Renal cortical epithelial cell (primary cell): ENCODE data around the gene SLC6A9. TPM values are rescaled to one million over a fixed set of nuclear protein-coding genes. Genes with fewer than 3 reads are reported as not detected.

Experiments used
- DNase-seq: peaks from one replicate; pipeline ENCODE4 v3.0.0-alpha.2; 2011; ENCODE audit warnings: low read depth
- total RNA-seq: library from RNA; depleted of rRNA; stranded (reverse); fragments of >200 nt; gene quantifications from 2 replicates; pipeline ENCODE4 v1.2.3, GENCODE V29; 2014

Gene SLC6A9
- total RNA-seq, 1 donor from 2014 or later, result 5.0 TPM

DNA sequence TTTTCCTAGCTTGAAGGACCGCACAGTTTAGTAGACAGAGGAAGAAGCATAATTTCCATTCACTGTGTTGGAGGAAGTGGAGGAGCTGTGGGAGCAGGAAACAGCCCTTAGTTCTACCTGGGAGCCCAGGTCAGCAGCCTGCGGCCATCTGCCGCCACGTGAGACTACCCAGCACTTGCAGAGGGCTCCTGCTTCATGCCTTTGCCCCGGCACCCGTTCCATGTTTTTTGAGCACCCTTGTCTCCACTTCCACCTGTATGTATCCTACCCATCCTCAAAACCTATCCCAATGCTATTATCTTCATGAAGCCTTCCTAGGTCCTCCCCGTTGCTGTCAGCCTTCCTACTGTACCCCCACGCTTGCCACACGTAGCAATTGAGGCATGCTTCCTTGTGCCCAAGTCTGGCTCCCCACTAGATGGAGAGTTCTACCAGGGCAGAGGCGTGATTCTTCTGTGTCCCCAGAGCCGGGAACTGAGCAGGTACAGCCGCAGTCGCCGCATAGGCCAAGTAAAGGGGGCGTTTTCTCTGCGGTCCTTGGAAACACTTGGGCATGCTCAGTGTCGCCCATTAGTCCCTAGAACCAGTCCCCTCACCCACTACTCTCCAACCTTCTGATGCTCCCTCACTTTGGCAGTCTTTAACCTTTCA lies 1.9 kb downstream of the SLC6A9 start:
- DNase-seq, result no peak

DNA sequence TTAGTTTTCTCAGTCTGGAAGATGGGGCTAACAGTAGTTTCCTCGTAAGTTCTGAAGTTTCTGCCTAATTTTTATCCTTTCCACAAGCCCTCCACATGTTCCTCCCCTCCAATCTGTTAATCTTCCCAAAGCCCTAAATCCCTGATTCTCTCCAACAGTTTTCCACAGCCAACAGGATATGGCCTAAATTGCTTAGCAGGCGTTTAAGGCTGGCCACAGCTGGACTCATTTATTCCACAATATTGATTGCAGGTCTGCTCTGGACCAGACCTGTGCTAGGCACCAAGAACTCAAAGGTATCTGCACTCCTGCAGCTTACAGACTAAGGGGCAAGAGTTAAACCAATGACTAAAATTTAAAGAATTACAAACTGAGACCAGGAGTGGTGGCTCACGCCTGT lies 3.9 kb downstream of the SLC6A9 start:
- DNase-seq, result no peak

DNA sequence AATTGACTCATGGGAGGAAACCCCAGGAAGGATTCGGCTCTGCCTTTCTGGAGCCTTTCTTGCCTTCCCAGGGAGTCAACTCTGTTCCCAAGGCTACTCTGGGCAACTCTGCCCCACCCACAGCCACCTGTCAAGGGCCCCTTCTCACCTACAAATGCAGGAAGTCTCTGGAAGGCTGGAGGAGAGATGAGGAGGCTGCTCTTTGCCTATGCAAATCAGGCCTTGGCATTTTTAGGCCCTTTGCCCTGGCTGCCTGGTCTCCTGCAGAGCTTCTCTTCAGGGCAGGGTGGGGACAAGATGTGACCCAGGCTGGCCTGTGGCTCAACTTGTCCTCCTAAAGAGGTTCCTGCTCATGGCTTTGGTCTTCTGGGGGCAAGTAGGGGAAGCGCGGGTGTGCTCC lies 5.4 kb downstream of the SLC6A9 start:
- no peak for DNase-seq

DNA sequence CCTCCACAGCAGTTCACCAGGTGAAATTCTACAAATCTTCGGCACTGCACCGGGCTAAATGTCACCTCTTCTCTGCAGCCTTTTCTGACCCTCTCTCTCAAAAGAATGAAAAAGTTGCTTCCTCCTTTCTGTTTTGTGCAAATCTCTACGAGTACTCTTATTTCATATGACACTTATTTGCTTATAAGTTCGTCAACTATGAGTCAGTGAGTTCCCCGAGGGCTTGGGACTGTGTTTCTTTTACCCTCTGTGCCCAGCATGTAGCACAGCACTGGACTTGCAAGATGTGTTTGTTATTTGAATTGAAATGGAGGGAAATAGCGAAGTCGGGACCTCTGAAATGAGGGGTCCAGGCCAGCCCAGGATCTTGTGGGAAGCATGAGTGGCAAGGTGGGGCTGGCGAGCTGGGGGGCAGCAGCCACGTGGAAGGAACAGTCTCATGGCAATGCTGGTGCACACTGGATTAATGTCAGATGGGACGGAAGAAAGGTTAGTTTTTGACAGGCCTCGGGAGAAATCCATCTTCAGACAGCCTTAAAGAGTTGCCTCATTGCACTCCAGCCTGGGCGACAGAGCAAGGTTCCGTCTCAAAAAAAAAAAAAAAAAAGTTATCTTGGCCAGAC lies 6.2 kb downstream of the SLC6A9 start:
- no peak for DNase-seq

DNA sequence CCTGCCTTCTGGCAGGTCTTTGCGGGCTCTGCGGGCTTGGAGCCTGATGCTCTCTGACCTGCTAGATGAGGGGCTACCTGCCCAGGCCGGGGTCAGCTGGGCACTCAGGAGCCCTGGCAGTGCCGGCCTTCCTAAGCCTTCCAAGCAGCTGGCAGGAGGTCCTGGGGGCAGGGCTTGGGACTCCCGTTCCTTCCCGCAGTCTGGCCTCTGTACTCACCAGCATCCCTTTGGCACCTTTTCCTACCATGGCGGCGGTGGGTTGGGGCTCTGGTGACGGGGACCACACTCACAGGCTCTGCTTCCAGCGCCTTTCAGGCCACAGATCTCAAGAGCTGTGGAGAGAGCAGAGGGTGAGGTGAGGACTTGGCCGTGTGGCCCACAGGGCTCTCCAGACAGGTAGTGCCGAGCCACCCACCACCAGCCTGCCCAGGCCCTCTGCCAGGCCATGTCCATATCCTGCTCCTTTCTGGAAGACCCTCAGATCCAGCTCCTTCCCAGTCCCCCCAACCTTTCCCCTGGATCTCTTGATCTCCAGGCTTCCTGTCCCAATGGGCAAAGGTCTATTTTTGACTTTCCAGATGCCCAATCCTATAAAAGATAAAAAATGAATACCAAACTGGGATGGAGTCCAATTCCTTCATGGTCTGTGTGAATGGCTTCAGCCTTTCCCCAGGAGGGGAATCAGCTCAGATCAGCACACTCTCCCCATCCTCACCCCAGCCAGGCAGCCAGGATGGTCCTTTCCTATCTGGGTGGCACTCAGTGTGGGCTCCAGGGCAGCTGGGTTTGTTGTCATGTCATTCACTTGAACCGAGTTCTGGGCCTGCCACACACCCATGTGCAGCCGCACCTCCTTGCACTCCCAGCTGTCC lies 7.0 kb downstream of the SLC6A9 start:
- no peak for DNase-seq

DNA sequence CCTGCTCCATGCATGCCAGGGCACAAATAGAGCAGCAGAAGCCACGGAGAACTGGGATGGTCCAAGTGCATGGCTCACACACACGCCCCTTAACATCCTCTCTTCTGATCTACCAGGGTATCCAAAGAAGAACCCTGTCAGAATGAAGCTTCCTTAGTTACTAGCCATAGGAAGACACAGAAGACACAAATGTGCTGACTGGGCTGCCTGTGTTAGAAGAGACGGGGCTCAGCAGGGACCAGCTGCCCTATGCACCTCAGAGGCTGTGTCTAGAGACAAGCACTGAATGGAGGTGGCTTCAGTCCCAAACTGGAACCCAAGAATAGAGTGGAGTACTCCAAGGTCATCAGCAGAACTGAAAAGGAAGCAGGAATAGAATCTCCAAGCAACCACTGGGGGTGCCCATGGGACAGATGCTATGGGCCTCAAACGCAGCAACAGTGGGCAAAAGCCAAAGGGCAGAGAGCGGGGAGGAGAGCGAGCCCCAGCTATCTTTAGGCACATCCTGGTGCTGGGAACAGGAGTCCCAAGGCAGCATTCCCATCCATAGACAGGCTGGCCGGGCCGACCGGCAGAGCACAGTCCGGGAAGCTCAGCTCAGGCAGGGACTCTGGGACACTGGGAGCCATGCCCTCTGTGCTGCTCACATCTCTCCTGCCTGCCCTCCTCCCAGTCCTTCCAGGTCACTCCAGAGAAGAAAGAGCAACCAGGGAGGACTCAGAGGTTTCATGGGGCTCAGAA lies 9.5 kb downstream of the SLC6A9 start:
- no peak for DNase-seq

DNA sequence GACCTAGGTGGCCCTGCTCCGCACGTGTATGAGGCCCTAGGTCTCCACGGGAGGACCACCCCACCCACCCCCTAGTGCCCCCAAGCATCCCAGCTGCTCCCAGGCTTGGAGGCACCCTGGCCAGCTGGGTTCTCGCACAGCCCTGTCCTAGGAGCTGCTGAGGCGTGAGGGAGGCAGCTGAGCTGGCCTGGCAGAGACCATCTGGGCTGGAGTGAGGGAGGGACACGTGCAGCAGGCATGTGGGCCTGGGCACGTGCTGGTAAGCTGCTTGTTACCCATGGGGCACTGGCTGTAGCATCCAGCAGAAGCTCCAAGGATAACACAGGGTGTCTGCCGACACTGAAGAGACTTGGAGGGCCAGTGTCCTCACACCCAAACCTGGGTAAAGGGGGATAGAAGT lies 10.1 kb downstream of the SLC6A9 start:
- no peak for DNase-seq

DNA sequence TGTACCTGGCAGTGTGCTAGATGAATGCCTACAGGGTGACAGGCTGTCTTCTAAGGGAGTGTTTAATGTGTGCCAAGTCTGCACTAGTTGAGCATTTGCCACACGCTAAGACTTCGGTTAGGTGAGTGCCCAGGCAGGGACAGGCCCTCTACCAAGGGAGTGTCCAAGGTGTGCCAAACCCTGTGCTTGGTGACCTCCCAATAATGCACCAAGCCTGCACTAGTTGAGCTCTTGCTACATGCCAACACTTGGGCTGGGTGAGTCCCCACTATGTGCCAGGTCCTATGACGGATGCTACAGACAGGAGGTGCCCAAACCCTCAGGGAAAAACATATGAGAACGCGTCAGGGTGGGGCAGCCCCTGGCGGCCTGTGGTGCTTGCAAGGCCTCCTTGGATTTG lies 10.8 kb downstream of the SLC6A9 start:
- DNase-seq, result no peak

DNA sequence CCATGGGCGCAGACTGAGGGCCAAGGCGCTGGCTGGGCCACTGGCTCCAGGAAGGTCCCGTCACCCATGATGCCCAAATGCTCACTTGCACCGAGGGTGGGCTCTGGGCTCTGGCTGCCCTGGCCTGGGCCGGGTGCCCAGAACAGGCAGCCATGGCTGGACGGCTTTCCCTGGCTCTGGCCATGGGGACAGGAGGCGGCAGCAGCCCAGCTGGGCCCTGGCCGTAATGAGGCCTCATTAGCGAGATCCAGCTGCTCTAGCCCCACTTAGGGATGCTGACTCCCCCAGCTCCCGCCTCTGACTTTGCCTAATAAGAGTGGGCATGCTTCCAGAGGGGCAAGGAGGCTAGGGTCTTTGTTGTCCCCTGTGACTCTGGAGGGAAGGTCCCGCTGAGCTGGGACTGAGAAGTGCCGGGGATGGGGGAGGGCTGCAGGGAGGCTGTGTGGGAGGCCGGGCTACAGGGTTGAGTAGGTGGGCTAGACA lies 11.8 kb downstream of the SLC6A9 start:
- DNase-seq, result no peak

DNA sequence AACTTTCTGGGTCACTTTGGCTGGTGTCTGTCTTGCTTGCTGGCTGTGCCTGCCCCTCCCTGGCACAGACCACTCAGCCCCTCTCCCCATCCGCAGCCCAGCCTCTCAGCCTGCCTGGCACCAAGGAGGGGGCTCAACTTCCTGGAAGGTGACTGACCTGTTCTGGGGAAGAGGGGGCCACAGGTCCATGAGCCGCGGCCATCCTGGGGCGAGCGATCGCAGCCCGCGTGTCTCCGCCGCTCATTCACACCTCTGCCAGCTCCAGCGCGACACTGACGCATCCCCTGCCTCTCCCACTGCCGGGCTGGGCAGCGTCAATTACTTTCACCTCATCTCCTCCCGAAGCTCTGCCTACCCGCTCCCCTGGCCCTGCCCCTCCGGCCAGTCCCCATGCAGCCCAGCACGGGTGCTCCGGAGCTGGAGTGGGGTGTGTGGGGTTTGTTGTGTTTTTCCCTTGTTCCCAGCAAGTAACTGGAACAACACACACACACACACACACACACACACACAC lies 14.3 kb downstream of the SLC6A9 start:
- DNase-seq, result no peak

DNA sequence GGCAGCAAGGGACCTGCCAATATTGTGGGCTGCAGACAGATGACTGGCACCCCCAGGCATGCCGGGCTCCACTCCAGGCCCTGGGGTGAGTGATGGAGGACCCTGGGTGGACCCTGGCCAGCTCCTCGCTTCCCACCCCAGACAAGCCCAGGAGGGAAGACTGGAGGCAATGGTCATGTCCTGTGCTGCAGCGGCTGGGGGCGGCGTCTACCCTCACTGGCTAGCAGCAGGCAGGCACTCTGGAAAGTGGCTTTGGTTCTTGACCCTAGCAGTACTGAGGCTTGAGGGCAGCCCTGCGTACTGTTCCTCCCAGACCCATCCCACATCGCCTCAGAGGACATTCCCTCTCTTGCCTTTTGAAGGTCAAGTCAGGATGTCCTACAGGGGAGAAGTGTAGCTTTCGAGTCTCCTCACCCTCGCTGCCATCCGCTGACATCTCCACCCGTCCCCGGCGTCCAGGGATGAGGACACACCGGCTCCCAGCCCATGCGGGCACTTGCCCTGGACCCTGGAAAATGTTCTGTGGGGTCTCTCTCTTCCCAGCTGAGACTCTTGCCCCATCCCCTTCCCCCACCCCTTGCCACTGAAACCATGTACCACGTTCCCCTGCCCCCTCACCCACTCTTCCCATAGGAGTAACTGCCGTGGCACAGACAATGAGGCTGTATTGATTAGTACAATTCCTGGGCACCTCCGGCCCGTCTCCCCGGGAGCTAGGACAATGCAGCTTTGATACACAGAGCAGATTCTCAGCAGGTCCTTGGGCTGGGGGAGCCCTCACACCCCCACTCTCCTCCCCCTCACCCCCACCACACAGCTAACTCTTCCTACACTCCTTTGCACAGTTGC lies 15.0 kb downstream of the SLC6A9 start:
- no peak for DNase-seq

DNA sequence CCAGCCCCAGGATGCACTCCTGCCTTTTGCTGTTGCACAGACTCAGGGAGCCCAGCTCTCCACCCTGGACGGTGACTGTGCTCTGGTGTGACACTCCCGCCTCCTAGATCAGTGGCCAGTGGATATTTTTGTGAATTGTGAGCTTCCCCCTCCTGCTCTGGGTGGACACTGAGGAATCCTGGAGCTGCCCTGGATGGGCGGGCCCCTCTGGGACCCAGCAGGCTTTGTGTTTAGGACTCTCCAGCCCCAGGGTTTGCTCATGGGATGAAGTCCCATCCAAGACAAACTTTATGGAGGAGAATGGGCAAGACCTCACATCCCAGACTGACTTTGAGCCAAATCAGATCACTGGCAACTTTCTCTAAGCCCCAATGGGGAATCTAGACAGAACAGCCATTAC lies 16.1 kb downstream of the SLC6A9 start:
- DNase-seq, result no peak

DNA sequence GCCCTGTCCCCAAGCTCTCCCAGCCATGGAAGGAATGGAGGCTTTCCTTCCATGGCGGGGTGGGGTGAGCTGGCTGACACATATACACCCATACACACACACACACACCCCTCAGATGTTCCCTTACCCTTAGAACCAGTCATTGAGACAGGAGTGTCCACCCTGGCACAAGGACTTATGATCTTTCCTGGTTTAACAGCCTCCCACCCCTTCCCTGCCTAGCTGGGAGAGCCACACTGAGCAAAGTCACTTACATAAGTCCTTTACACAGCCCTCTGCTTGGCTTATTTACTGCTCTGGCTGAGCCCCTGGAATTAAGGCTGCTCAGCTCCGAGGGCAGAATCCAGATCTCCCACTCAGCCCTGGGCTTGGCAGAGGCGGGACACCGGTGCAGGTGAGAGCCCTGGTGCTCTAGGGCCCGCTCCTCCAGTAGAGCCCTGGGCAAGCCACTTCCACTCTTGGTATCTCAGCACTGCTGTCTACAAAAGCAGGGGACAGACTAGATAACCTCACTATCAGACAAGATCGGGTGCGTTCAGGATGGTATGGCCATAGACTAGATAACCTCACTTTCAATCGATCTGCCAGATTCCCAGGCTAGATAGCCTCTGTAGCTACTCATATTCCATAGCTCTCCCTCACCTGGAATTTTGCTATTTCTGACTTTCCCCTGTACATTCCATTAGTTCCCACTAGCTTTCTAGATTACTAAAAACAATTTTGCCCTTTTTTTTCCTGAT lies 16.7 kb downstream of the SLC6A9 start:
- DNase-seq, result no peak

DNA sequence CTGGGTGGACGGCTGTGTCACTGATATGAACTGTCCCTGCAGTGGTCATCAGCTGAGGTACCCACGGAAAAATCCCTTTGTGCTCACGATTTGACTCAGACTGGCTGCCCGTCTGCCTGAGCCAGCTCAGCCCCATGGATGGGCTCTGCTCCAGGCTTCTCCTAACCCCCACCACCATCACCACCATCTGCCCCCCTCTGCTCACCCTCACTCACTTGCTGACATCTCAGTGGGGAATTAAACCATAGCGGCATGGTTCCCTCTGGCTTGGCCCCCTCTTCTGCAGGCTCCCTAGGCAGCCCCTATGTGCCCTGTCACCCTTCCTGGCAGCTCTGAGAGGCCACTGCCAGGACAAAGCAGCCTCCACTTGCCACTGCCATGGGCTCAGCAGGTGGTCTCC lies 17.3 kb downstream of the SLC6A9 start:
- no peak for DNase-seq

DNA sequence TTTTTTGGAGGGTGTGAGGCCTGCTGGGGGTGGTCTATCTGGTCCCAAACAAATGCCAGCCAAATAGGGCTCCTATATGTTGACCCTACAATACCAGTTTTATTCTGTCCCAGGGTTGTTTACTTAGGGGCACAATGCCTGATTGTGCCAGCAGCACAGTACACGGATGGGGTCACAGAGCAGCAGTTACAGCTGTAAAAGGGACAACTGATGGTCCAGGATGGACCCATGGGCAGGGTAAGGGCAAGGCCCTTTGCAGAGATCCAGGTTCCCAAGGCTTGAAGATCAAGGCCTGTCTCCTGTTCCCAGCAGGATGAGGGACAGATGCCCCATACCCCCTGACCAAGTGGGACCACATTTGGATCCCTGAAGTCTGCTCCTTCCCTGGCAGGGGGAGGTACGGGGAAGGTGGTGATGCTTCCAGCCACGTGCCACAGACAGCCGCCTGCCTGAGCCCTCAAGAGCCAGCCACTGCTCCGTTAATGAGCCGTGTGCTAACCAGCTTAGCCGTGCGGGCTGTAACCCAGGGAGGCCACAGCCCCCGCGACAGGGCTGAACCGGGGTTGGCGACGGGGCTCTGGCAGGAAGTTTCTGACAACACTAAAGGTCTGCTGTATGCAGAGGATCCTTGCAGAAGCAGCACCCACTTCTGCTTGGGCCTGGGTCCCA lies 18.2 kb downstream of the SLC6A9 start:
- DNase-seq, result no peak

DNA sequence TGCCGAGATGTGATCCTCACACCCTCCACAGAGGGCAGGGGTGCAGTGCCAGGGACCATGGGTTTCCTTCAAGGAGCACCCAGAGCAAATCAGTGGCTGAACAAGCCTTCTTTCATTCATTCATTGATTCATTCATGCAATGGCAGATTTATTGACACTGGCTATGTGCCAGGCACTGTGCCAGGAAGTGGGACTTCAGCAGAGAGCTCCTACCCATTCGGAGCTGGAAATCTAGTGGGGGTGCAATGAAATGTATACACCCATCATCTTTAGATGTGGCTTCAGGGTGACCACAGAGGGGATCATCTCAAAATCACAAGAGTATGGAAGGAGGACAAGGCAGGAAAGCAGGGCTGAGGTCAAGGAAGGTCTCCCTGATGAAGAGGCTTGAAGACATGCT lies 18.9 kb downstream of the SLC6A9 start:
- DNase-seq, result no peak

DNA sequence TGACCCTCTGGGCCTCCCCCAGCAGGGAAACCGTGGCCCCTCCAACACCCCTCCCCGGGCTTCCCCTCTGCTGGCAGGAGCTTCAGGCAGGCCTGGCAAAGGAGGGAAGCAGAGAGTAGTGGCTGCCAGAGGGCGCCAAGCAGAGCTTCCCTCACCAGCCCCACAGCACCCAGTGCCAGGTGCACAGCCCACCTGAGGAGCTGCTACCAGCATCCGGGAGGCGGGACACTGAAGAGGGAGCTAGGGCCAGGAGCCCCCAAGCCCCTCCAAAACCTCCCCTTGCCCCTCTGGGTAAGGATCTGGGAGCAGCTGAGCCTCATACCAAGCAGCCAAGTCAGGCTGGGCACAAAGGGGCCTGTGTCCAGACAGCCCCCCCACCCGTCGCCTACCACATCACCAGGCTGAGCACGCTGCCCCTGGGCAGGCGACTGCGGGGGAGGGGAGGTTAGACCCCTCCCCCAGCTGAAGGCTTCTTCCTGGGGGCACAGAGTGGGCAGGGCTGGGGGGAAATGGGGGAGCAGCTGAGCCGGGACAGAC lies 20.3 kb downstream of the SLC6A9 start:
- DNase-seq, result no peak

DNA sequence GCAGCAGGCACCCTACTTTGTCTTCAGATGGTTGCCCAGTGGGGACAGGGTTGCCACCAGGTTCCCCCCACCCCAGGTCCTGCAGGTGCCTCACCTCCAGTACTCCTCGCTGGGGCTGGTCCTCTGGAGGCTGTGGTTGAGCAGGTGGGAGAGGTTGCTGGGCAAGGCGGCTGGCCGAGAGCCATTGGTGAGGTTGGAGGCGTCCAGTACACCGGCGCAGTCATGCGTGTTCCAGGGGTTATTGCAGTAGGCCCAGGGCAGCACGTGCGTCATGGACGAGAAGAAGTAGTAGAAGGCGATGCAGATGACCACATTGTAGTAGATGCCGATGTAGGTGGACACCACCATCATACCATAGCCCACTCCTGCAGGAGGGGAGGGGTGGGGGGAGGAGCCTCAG lies 23.0 kb downstream of the SLC6A9 start:
- no peak for DNase-seq

DNA sequence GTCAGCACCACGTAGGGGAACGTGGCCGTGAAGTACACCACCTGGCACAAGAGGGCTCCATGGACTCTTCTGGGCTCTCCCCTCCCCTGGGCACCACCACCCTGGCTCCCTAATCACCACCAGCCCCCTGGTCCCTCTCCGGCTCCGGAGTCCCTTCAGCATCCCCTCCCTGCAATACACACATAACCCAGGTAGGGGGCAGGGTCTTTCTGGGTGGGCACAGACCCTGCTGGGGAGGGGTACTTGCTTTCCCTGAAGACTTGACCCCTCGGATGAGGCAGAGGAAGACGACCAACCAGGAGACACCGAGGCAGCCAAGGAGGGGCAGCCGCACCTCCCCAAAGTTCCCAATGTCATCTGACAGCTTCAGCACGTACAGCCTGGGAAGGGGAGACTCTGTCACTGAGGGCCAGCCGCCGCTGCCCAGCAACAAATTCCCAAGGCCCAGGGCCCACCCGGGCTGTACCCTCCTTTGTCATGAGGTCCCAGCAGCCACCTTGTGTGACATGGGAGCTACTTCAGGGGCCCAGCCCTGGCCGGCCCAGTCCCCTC lies 28.6 kb downstream of the SLC6A9 start:
- DNase-seq, result no peak
